EL (cell line): ENCODE results near the gene AGBL4.

Experiments
- DNase-seq: peaks from one replicate; pipeline ENCODE4 v3.0.0-alpha.2; 2016

Gene AGBL4

GRCh38 chr1:48808496-48808895, 1215.3 kb downstream of the AGBL4 start:
- DNase-seq: no peak

- DNase-seq: no peak
Observed at GRCh38 chr1:48807554-48808260, 1216.0 kb downstream of the AGBL4 start.

- no peak for DNase-seq
Observed at GRCh38 chr1:48803474-48803873, 1220.3 kb downstream of the AGBL4 start.

DNA sequence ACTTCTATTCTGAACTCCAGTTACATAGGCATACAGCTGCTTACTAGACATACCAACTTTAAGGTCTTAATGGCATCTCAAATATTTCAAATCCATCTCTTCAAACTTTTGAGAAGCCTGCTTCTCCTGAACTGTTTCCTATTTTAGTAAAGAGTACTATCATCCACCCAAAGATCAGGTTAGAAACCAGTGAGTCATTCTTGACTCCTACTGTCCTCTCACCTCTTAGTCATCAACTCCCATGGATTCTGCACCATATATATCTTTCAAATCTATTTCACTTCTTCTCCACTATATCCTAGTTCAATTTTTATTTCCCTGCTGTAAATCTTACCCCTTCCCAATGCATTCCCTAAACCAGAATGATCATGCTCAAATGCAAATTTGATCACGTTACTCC, 1228.9 kb downstream of the AGBL4 start:
- DNase-seq: no peak

GRCh38 chr1:48793863-48794262, 1229.9 kb downstream of the AGBL4 start:
- no peak for DNase-seq

DNA sequence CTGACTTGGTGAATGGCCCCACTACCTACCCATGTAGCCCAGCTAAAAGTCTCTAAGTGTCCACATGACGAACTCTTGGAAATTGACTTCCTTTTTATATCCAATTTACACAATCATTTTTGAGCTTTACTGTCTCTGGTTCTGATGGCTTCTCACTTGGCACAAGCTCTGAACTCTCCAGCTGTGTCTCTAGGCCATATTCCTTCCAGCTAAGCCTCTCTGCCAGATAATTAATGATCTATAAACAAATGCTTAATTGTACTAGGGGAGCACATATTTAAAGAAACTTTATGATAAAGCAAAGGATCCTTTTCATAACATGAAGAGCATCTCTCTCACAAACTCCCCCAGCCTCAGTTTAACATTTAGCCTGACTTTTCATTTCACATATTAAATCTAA, 1230.8 kb downstream of the AGBL4 start:
- DNase-seq: no peak

DNA sequence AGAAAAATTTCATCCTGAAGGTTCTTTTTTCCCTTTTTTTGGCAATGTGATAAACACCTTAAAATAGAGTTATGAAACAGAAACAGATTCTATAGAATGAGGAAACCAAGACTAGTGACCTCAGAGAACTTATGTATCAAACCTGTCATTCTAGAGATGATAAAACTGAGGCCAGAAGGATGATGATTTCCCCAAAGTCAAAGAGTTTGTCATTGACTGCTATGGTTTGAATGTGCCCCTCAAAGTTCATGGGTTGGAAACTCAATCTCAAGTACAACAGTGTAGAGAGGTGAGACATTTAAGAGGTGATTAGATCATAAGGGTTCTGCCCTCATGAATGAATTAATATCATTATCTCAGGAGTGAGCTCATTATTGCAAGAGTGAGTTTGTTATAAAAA, 1233.4 kb downstream of the AGBL4 start:
- no peak for DNase-seq

DNA sequence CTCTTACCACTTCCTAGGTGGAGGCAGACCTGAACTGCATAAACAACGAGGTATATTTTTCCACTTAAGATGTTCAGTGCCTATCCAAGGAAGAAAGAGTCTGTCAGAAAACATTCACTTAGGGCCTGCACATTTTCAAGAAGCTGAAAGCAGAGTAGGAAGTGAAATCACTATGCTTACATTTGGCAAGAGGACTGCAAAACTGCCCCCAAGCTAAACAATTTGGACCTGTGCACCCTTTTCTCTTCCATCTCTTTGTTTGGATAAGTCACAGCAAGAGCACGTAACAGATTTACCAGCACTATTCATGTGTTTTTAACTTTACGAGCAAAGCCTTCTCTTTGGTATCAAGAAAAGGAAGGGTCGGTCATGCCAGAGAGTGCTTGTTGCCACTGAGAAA, 1233.9 kb downstream of the AGBL4 start:
- DNase-seq: no peak

GRCh38 chr1:48785869-48786268, 1237.9 kb downstream of the AGBL4 start:
- no peak for DNase-seq

GRCh38 chr1:48784301-48784700, 1239.5 kb downstream of the AGBL4 start:
- DNase-seq: no peak

GRCh38 chr1:48777219-48777895, 1246.4 kb downstream of the AGBL4 start:
- DNase-seq: no peak

GRCh38 chr1:48776393-48777218, 1247.1 kb downstream of the AGBL4 start, which contains the start of gene BEND5:
BEND5 (minus strand) TSS chr1:48776891; CDS start chr1:48776831, 60 bp downstream.
- DNase-seq: no peak

- DNase-seq: no peak
Observed at GRCh38 chr1:48775831-48776392, 1247.8 kb downstream of the AGBL4 start.

- DNase-seq: no peak
Observed at GRCh38 chr1:48773133-48773532, 1250.6 kb downstream of the AGBL4 start.

DNA sequence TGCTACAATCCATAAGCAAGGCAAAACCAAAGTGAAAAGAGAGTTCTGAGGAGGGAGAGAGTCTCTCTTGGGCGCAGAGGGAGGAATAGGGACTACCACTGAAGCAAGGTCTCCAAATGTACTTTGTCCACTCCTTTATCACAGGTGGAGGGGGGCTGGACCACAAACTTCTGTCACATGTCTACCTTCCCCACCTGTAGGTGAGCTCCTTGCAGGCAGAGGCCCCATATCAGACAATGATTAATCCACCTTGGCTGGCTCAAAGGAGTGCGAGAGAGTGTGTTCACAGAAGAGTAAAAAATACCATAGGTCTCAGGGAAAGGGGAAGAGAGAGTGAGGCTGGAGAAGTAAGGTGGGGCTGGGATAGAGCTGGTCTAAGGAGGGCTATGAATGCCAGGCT, 1251.5 kb downstream of the AGBL4 start:
- DNase-seq: no peak

- DNase-seq: no peak
Observed at GRCh38 chr1:48771561-48771960, 1252.2 kb downstream of the AGBL4 start.

DNA sequence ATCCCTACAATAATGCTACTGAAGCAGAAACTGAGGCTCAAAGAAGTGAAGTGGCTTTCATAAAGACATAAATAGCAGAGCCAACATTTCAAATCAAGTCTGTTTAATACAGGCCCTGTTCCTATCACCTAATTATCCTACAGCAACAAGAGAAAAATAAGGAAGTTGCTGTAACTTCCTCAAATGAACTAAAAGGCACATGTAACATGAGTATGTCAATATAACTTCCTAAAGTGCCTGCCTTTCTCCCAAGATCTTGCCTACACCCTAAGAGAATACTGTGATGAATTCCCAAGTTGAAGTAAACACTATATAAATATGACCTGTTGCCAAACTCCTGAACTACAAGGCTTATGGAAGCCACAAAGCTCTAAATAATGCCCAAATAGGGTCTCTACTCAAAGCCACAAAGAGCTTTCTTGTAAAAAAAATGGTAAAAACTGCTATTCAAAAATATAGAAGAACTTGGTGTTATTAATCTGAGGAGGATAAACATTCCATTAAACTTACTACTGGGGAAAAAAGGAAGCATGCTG, 1255.7 kb downstream of the AGBL4 start:
- no peak for DNase-seq

DNA sequence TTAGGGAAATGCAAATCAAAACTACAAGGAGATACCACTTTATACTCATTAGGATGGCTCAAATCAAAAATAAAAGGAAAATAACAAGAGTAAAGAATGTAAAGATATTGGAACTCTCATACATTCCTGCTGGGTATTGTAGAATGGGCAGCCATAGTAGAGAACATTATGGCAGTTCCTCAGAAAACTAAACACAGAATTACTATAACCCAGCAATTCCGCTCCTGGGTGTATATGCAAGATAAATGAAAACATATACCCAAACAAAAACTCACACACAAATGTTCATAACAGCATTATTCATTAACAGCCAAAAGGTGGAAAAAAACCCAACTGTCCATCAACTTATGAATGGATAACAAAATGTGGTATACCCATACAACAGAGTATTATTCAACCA, 1258.4 kb downstream of the AGBL4 start:
- no peak for DNase-seq

DNA sequence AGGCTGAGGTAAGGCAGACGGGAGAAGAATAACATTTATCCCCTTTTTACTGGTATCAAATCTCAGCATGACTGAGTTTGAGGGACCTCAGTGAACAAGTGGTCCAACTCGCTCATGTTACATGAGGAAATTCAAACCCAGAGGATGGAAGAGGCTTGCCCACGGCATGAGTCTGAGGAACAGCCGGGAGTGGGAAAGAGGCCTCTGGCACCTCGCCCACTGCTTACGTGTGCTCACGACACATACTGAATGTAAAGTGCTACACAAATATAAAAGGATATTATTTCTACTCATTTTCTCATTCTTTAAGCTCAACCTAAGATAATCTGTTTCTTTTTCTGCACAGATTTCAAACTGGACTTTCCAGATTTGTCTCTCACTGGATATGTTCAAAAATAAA, 1261.8 kb downstream of the AGBL4 start:
- no peak for DNase-seq

- no peak for DNase-seq
Observed at GRCh38 chr1:48761411-48761810, 1262.3 kb downstream of the AGBL4 start.

- DNase-seq: no peak
Observed at GRCh38 chr1:48760857-48761256, 1262.9 kb downstream of the AGBL4 start.

GRCh38 chr1:48758976-48759375, 1264.8 kb downstream of the AGBL4 start:
- no peak for DNase-seq

DNA sequence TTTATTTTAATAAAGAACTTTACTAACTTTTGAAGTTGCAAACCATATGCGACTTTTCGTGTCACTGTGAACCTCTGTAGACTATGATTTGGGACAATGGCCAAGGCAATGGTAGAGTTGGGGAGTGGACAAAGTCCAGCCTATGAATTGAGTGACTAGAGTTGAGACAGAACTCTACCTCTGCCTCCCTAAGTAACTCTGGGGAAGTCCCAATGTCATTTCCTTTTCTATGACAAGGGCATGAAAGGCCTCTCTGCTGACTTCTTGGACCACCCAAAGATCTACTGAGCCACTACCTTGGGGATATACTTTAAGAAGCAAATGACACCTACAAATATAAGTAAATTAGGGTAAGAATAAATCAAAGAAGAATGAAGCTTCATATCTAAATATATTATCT, 1266.4 kb downstream of the AGBL4 start:
- DNase-seq: no peak
